Upper lobe of right lung (tissue), 1 donor: ENCODE data around the gene FRMD3. TPM values are rescaled to one million over a fixed set of nuclear protein-coding genes. Genes with fewer than 3 reads are reported as not detected.

ENCODE experiments used
- ATAC-seq: fragments of 200-7000 bp; cut with Tn5 transposase; one replicate; pipeline ENCODE4 v1.9.1; 2020; ENCODE audit warnings: mild to moderate bottlenecking, moderate library complexity
- DNase-seq: peaks from one replicate; pipeline ENCODE4 v3.0.0-alpha.2; 2020
- H3K27ac ChIP-seq: fragments of 200-600 bp; one replicate; pipeline ENCODE4 v1.8.0; 2022
- H3K27me3 ChIP-seq: fragments of 200-600 bp; one replicate; pipeline ENCODE4 v1.8.0; 2022; ENCODE audit warnings: mild to moderate bottlenecking
- H3K36me3 ChIP-seq: fragments of 200-600 bp; one replicate; pipeline ENCODE4 v1.8.0; 2022
- H3K4me1 ChIP-seq: fragments of 200-600 bp; one replicate; pipeline ENCODE4 v1.8.0; 2022
- H3K4me3 ChIP-seq: fragments of 200-600 bp; one replicate; pipeline ENCODE4 v1.8.0; 2022; ENCODE audit warnings: mild to moderate bottlenecking
- H3K9me3 ChIP-seq: fragments of 200-600 bp; one replicate; pipeline ENCODE4 v1.8.0; 2022
- CTCF ChIP-seq: fragments of 200-600 bp; IDR thresholded peaks from one replicate; pipeline ENCODE4 v1.8.0; 2022; ENCODE audit warnings: antibody characterized with exemption
- intact Hi-C: fragments of 100-400 bp; cut with DNase I; formaldehyde crosslinking; loops from one replicate; pipeline ENCODE4 v1.11.0; 2022
- total RNA-seq: library from RNA; stranded (reverse); fragmentation: NEBNext Ultra II Directional; extraction: Animal tissue kit (Norgen Biotek cat#: 25700); gene quantifications from one replicate; pipeline ENCODE4 v1.2.1, GENCODE V29; 2021
- donor health status: DM: no; HTN: yes; CAD: no; lungs with severe emphysema.

The FRMD3 gene
- total RNA-seq, 1 donor from 2014 or later, result 10.8 TPM

- no peak for TF ChIP-seq CTCF
- no peaks in the 10 kb centered on the region for H3K27me3 ChIP-seq
- DNase-seq, result no peak
- ATAC-seq, result no peak
- no peaks in the 10 kb centered on the region for H3K9me3 ChIP-seq
- intact Hi-C loops, result no loop called here
- H3K4me1 ChIP-seq, result no peaks in the 10 kb centered on the region
- no peak overlapping the region for H3K4me3 ChIP-seq
- no peaks in the 10 kb centered on the region for H3K36me3 ChIP-seq
- no peak overlapping the region for H3K27ac ChIP-seq
Observed at GRCh38 chr9:83497441-83497840, 40.8 kb downstream of the FRMD3 start.

DNA sequence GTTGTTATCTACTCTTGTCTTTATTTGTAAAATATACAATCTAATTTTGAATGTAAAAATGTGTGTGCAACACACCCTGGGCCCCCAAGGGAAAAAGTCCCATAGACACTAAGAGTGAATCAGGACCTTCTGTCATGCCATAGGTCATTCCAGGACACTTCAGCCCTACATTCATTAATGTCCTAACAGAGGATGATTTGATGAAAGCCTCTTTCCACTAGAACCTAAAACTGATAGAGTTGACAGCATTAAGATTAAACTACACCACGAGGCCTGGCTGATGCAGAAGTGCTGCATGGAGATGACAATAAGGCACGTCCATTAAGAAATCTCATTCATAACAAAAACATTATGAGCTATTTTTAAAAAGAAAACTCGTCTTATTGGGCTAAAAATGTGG lies 46.2 kb downstream of the FRMD3 start:
- intact Hi-C loops, result no loop called here
- ATAC-seq, result no peak
- TF ChIP-seq CTCF, result no peak

GRCh38 chr9:83491413-83491812 lies 46.8 kb downstream of the FRMD3 start:
- no peak for TF ChIP-seq CTCF
- no peak overlapping the region for H3K4me3 ChIP-seq
- H3K27me3 ChIP-seq, result no peaks in the 10 kb centered on the region
- ATAC-seq, result peak; percentile 41
- no peak for DNase-seq
- H3K4me1 ChIP-seq, result no peaks in the 10 kb centered on the region
- H3K36me3 ChIP-seq, result no peaks in the 10 kb centered on the region
- intact Hi-C loops, result no loop called here
- no peaks in the 10 kb centered on the region for H3K9me3 ChIP-seq
- no peak overlapping the region for H3K27ac ChIP-seq

More for the DNA sequence above, 46.2 kb downstream of the FRMD3 start:
- H3K27ac ChIP-seq, result no peak overlapping the region
- H3K9me3 ChIP-seq, result no peaks in the 10 kb centered on the region
- H3K36me3 ChIP-seq, result no peaks in the 10 kb centered on the region
- no peak for DNase-seq
- no peaks in the 10 kb centered on the region for H3K27me3 ChIP-seq
- H3K4me1 ChIP-seq, result no peaks in the 10 kb centered on the region
- no peak overlapping the region for H3K4me3 ChIP-seq

- Histone ChIP-seq H3K4me3 (no peak overlapping the region), H3K27ac (no peak overlapping the region), H3K27me3 (no peaks in the 10 kb centered on the region), H3K36me3 (no peaks in the 10 kb centered on the region), H3K4me1 (no peaks in the 10 kb centered on the region), H3K9me3 (no peaks in the 10 kb centered on the region)
- no peak for TF ChIP-seq CTCF
- intact Hi-C loops, result no loop called here
- DNase-seq (no peak), ATAC-seq (no peak)
Observed at GRCh38 chr9:83489961-83490360, 48.2 kb downstream of the FRMD3 start.

DNA sequence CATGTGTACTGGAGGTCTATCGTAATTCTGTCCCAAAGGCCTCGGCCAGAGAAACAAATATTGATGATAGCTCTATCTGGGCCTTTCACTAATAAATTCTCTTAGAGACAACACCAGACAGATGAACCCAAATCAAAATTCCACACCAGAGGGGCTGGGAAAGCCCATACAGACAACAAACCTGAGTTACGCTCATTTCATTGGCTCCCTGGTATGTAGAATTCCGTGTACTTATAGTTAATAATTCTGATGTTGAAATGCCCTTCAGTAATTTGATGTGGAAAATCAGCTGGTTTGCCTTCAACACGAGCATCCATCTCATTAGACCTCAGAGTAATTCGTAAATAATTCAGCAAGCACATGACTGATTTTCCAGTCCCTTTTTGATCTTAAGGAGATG lies 53.2 kb downstream of the FRMD3 start:
- no peaks in the 10 kb centered on the region for H3K4me1 ChIP-seq
- intact Hi-C loops, result no loop called here
- no peak overlapping the region for H3K4me3 ChIP-seq
- DNase-seq (no peak), ATAC-seq (no peak)
- H3K36me3 ChIP-seq, result no peaks in the 10 kb centered on the region
- no peaks in the 10 kb centered on the region for H3K27me3 ChIP-seq
- H3K9me3 ChIP-seq, result no peaks in the 10 kb centered on the region
- no peak overlapping the region for H3K27ac ChIP-seq
- no peak for TF ChIP-seq CTCF

- H3K4me3 ChIP-seq, result no peak overlapping the region
- TF ChIP-seq CTCF, result no peak
- no peak overlapping the region for H3K27ac ChIP-seq
- intact Hi-C loops, result no loop called here
- no peaks in the 10 kb centered on the region for H3K4me1 ChIP-seq
- H3K36me3 ChIP-seq, result no peaks in the 10 kb centered on the region
- H3K9me3 ChIP-seq, result no peaks in the 10 kb centered on the region
- DNase-seq, result no peak
- no peaks in the 10 kb centered on the region for H3K27me3 ChIP-seq
- ATAC-seq, result no peak
Observed at GRCh38 chr9:83483223-83483622, 55.0 kb downstream of the FRMD3 start.
